Activated CD8-positive, alpha-beta memory T cell treated with anti-CD3 and anti-CD28 coated beads for 48 hours (primary cell): ENCODE results near the gene SRSF10.
"Not testable (repeated sequence)": the region's sequence is repeated elsewhere in the genome, so short reads cannot be mapped to it uniquely, and the experiment has no call there.

ENCODE experiments used
- DNase-seq, 3 experiments: peaks; one replicate each; pipeline ENCODE4 v3.0.0-alpha.2; 2020; ENCODE audit warnings: low read depth in 2 of 3, low spot score in 2 of 3

Gene SRSF10

DNA sequence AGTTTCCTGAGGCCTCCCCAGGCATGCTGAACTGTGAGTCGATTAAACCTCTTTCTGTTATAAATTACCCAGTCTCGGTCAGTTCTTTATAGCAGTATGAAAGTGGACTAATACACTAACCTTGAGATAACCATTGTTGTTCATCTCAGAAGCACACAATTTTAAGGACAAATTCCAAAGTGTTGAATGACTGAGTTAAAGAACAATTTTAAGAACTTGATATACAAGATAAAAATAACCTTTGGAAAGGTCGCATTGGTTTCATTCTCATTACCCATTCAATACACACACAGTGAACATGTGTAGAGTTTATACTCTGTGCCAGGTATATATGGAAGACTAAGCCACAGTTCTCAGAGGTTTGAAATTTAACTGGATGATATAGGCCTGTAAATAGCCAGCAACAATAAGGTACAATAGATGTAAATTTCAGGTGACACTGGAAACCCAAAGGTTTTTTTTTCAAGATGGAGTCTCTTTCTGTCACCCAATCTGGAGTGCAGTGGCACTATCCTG, 19.1 kb upstream of the SRSF10 start:
- DNase-seq, result no peak

DNA sequence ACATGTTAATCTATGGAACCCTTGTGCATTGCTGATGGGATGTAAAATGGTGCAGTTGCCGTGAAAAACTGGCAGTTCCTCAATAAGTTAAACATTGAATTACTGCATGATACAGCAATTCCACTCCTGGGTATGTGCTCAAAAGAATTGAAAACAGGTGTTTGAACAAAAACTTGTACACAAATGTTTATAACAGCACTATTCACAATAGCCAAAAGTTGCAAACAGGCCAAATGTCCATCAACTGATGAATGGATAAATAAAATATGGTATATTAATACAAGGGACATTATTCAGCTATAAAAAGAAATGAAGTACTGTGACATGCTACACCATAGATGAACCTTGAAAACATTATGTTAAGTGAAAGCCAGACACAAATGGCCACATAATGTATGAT, 17.7 kb upstream of the SRSF10 start:
- DNase-seq, result no peak

DNA sequence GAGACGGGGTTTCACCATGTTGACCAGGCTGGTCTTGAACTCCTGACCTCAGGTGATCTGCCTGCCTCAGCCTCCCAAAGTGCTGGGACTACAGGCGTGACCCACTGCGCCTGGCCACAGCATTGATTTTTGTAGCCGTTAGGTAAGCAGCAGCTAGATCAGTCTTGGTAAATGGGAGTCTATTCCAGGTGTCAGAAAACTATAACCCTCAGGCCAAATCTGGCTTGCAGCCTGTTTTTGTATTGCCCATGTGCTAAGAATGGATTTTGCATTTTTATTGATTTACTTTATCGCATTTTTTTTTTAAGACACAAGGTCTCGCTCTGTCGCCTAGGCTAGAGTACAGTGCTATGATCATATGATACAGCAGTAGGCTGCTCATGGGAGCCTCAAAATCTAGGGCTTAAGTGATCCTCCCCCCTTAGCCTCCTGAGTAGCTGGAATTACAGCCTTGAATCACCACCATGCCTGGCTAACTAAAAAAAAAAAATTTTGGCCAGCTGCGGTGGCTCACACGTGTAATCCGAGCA, 16.6 kb upstream of the SRSF10 start:
- no peak for DNase-seq

DNA sequence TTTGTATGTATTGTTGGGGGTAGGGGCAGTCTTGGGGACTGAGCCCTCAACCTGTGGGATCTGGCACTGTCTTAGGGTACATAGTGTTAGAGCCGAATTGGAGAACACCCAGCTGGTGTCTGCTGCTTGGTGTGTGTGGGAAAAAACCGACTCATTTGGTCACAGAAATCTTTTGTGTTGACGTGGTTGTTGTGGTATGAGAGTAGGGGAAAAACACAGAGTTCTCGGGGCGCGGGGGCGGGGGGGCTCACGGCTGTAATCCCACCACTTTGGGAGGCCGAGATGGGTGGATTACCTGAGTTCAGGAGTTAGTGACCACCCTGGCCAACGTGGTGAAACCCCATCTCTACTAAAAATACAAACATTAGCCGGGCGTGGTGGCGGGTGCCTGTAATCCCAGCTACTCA, 15.3 kb upstream of the SRSF10 start:
- no peak for DNase-seq

DNA sequence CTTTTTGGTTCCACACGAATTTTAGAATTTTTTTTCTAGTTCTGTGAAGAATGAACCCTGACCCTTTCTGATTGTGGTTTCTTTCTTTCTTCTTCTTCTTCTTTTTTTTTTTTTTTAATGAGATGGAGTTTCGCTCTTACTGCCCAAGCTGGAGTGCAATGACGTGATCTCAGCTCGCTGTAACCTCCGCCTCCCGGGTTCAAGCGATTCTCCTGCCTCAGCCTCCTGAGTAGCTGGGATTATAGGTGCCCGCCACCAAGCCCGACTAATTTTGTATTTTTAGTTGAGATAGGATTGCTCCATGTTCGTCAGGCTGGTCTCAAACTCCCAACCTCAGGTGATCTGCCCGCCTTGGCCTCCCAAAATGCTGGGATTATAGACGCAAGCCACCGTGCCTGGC, 11.9 kb upstream of the SRSF10 start:
- DNase-seq, result not testable (repeated sequence)

- no peak for DNase-seq
Measured at GRCh38 chr1:23989263-23989662, 9.1 kb upstream of the SRSF10 start.

- not testable (repeated sequence) for DNase-seq
Measured at GRCh38 chr1:23987038-23987437, 6.9 kb upstream of the SRSF10 start.

- no peak for DNase-seq
Measured at GRCh38 chr1:23984417-23985186, 4.5 kb upstream of the SRSF10 start.

GRCh38 chr1:23980728-23981070, 572 bp upstream of the SRSF10 start:
- peak in 2 of 3 experiments; percentile 12 to 49 for DNase-seq

- DNase-seq, result no peak
Measured at GRCh38 chr1:23979387-23979880, 693 bp downstream of the SRSF10 start.

- no peak for DNase-seq
Measured at GRCh38 chr1:23978805-23979204, 1.3 kb downstream of the SRSF10 start.

DNA sequence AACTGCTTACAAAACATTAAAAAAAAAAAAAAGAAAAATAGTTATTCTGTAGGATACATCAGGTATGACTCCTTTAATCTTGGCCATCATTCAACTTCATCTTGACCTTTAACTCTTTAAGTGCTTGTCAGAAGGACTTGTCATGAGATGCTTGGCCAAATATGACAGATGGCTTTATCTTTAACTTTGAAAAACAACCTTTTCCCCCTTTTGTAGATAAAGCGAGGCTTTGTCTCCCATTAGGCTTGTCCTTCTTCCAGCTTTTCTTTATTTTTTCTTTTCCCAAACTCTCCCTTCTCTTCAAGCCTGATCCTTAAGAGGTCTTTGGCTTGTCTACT, 2.3 kb downstream of the SRSF10 start:
- DNase-seq, result no peak

DNA sequence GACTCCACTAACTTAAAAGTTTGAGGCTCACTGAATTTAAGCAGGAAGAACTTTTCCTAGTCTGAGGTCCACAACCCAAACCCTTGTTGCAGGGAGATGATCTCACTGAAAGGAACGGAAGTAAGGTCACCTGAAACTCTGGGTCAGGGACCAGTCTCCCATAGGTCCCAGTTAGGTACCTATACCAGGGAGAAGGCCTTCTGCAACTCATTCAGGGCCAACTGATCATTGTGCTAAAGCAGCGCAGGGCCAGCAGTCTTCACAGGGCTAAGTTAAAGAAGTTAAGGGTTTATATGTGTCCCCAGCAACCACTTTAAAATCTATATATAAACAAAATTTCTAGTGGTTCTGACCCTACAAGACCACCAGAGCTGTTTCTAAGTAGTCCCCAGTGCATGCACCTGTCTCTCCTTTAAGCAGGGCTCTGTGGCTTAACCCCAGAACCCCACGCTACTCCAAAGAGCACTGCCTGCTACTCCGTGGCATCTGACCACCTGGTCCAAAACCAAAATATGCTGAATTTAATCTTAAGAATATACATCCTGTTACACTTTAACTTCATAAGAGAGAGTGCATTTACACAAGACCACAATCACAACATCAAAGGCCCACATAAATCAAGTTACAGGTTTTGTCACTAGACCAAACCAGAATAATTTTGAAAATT, 2.8 kb downstream of the SRSF10 start:
- DNase-seq, result no peak

DNA sequence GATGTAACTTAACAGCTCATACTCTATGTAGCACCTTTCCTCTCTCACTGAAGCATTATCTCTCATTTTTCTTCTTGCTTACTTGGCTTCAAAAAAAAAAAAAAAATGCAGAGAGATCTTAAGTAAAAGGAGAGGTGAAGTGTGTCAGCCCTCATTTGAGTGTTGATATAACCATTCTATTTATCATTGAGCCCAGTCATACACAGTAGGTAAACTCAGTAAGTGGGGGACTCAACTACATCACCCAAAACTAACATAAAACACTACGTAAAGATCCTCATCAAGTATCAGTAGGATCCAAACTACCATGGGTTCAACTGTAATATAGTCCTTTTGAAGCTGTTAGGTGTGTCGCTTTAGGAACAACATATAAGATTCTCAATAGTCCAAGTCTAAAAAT, 12.3 kb downstream of the SRSF10 start:
- DNase-seq, result no peak

- no peak for DNase-seq
Measured at GRCh38 chr1:23966973-23967493, 13.1 kb downstream of the SRSF10 start.

- no peak for DNase-seq
Measured at GRCh38 chr1:23964790-23965740, 15.1 kb downstream of the SRSF10 start.

DNA sequence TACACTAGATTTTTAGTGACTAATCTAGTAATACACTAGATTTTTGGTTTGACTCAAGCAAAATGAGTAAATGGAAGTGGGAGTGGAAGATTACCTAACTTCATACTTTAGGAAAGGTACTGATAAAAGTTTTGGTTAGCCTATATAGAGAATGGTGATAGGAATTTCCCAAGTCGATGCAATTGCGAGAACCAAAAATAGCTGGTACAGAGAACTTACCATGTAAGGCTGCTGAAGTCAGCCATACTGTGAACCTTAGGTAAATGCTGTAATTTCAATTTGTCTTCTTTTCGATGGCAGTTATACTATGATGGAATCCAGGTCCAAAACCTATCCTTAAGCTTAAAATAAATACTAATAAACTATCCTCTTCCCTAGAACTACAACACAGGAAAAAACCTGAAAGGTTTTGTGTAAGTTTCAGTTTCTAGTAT, 15.9 kb downstream of the SRSF10 start:
- DNase-seq, result no peak

DNA sequence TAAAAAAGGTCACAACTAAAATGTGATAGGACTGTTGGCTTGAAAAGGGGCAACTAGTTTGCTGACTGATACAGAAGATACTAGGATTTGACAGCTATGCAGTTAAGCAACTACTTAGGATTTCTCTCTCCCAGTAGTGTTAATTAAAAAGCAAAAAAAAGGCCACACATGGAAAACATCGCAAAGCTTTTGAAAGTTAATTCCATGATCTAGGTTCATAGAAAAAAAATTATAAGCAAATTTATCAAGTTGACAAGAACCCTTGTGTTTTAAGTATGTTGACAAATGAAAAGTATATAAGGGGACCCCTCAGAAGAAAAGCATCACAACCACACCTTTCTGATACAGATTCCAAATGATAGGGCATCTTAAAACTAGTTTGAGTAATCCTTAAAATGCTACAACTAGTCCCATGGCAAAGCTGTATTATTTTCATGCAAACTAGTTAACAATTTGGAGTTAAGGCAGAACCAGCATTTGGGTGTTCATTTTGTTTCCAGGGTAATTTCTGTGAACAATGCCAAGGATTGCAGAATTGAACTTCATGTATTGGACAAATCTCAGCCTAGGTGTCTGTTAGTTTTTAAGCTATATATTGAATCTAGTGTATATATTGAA, 16.4 kb downstream of the SRSF10 start:
- no peak for DNase-seq

DNA sequence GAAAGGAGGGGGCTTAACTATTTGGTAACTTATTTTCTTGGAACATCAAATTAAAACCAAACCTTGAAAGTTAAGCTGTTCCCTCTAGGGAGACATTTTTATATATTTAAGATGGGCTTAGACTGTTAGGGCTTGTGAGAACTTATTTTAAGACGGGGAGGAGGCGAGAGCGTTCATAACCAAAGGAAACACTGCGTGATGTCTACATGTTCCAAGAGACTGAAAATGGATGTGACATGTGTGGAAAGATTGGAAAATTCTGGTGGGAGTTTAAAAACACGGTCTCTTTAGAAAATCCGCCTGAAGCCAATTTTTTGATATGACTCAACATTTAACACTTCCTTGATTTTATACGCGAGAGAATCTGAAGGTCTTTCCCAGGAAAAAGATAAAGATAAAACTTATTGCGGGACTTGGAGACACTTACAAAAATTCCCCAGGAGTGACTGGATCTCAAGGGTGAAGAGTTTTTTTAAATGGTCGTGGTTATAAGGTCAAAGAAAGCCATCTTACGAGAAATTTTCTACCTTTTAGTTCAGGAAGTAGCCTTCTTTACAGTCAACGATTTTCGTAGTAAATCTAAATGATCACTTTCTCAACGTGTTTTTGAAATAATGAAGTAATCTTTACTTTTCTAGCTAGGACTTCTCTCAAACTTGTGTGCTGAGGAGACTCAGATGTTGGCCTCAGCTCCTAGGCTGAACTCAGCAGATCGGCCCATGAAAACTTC, 19.7 kb downstream of the SRSF10 start:
- DNase-seq, result no peak
